Globus pallidus (tissue), 1 donor: Measurements from ENCODE around the gene MRLN.
"Not testable (repeated sequence)": the region's sequence is repeated elsewhere in the genome, so short reads cannot be mapped to it uniquely, and the experiment has no call there.

Source experiments
- DNase-seq: peaks from one replicate; pipeline ENCODE4 v3.0.0-alpha.2; 2015; ENCODE audit warnings: low spot score

The MRLN gene

DNA sequence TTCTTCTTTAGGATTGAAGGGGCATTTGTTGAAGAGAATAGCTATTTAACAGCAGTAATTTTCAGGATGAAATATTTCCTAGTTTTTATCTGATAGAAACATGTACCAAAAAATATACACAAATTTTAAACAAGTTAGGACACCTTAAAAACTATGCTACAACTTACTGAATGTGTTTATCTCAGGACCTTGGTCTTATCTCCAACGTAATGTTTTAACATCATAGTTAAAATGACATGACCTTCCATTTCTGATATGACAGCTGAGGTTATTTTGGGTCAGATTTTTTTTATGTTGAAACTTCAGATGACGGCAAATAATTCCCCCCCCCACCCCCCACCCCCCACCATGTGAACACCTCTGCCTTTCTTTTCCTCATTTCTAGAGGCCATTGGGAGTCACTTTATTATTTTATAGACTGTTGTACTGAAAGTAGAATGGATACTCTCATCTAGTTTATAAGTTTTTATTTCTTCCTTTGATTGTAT is 8.0 kb downstream of the MRLN start:
- DNase-seq: no peak

DNA sequence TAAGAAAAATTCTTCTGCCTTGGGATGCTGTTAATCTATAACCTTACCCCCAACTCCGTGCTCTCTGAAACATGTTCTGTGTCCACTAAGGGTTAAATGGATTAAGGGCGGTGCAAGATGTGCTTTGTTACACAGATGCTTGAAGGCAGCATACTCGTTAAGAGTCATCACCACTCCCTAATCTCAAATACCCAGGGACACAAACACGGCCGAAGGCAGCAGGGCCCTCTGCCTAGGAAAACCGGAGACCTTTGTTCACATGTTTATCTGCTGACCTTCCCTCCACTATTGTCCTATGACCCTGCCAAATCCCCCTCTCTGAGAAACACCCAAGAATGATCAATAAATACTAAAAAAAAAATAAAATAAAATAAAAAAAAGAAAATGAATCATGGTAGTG is 8.5 kb downstream of the MRLN start:
- DNase-seq: not testable (repeated sequence)

GRCh38 chr10:59744156-59744555 is 9.1 kb downstream of the MRLN start:
- DNase-seq: not testable (repeated sequence)

- no peak for DNase-seq
Measured at GRCh38 chr10:59741583-59741982, 11.7 kb downstream of the MRLN start.

DNA sequence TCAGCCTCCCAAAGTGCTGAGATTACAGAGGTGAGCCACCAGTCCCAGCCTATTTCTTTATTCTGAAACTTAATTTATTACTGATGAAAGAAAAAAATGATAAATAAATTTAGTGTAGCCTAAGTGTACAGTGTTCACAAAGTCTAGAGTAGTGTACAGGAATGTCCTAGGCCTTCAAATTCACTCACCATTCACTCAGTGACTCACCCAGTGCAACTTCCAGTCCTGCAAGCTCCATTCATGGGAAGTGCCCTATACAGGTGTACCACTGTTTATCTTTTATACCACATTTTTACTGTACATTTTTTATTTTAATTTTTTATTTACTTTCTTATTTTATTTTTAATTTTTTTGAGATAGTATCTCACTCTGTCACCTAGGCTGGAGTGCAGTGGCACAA is 12.2 kb downstream of the MRLN start:
- no peak for DNase-seq

- DNase-seq: no peak
Measured at GRCh38 chr10:59736749-59737148, 16.5 kb downstream of the MRLN start.

DNA sequence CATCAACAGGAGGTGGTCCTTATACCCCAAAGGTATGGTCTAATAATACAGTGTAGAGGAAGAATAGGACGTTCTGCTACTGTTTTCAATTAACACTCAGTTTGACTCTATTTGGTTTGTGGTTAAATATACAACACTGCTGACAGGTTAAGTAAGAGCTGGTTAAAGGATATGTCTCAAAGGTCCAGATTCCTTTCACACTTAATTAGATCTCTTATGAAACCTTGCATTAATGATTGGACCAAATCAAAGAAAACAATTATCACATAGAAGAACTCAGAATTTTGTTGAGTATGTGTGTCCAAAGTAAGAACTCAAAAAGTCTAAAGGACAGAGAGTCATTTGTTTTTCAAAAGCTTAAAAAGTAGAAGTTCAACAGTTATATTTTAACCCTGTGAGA is 18.0 kb downstream of the MRLN start:
- DNase-seq: no peak

- no peak for DNase-seq
Measured at GRCh38 chr10:59734014-59734462, 19.2 kb downstream of the MRLN start.

- not testable (repeated sequence) for DNase-seq
Measured at GRCh38 chr10:59733321-59734013, 19.8 kb downstream of the MRLN start.

- not testable (repeated sequence) for DNase-seq
Measured at GRCh38 chr10:59732849-59733248, 20.4 kb downstream of the MRLN start.

DNA sequence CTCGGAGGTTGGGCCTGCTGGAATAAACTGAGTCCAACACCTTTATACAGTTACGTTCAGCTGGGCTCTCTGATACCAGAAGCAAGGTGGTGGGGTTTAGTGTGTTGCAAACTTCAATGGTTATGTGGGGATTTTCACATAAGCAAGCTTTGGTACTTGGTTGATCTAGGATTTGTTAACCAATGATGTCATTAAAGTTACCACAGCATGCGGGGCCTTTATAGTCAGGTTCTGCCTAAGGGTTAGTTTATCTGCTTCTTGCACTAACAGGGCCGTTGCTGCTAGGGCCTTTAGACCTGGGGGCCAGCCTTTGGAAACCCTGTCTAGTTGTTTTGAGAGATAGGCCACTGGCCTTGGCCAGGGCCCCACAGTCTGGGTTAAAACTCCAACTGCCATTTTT is 24.1 kb downstream of the MRLN start:
- DNase-seq: not testable (repeated sequence)

DNA sequence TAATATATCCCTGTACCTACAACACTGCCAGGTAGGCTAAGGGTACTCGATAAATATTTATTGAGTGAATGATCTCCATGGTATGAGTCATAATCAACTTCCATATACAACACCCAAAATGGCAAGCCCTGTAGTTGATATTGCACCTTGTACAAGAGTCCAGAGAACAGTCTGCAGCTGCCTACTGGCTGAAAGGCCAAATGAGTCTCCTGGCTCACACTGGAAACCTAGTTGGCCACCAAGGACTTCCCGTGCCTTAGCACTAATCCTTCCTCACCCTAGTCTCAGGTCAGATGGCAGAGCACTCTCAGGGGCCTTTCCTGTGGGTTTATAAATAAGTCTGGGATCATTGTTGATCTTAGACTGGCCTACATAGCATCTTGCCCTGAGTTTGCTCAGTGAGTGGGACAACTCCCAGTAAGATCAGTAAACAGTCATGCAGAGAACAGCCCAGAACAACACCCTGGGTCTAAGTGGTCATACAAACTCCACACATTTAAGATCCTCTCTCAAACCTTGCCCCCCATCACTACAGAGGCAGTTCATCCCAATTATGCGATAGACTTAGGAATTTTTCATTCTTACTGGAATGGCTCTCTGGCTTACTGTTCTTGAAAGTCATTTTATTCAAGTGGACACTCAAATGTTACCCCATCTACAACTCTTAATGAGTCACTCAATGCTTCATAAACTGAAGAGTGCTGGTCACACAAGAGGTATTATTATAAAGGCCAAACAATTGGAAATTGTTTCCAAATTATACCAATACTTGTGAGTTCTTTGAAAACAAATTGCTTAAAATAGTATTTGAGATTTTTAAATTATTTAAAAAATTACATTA is 28.9 kb downstream of the MRLN start:
- DNase-seq: no peak

DNA sequence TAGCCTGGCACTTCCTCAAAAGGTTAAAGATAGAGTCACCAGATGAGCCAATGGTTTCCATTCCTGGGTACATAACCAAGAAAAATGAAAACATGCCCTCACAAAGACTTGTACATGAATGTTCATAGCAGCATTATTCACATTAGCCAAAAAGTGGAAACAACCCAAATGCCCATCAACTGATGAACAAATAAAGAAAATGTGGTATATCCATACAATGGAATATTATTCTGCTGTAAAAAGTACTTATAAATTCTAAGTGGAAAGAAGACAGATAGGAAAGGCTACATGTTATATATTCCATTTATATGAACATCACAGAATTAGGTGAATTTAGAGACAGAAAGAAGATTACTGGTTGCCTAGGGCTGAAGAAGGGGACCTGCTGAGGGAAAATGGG is 32.9 kb downstream of the MRLN start:
- no peak for DNase-seq

DNA sequence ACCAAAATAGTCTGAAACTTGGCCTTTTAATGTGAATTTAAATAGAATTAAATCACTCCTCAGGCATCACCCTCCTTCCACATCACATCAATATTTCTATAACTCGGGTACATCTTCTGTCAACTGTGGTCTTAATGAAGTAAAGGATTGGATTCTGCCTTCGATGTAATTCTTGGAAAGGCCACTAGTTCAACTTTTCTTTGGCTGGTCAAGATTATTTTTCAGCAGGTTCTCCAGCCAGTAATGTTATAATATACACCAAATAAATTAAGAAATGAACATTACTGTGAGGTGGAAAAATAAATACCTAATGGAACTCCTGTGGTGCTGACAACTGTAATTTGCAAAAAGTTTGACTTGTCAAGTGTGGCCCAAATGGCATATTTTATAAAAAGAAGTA is 33.9 kb downstream of the MRLN start:
- DNase-seq: no peak

GRCh38 chr10:59718257-59718656 is 35.0 kb downstream of the MRLN start:
- DNase-seq: no peak

DNA sequence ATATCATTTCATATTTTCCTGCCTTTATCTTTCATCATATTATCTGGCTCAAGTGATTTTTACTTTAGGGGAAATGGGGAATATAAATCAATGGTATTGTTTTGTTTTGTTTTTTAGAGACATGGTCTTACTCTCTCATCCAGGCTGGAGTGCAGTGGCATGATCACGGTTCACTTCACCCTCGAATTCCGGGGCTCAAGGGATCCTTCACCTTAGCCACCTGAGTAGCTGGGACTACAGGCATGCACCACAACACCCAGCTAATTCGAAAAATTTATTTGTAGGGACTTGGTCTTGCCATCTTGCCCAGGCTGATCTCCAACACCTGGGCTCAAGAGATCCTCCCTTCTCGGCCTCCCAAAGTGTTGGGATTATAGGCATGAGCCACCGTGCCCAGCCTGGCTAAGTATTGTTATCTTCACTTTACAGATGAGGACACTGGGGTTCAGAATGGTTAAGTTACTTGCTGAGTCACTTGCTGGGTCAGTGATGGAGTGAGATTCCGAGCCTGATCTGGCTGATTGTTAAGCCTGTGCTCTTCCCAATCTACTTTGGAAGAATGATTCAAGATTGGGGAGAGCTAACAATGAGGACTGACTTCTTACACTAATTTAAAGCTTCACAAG is 39.9 kb downstream of the MRLN start:
- no peak for DNase-seq

DNA sequence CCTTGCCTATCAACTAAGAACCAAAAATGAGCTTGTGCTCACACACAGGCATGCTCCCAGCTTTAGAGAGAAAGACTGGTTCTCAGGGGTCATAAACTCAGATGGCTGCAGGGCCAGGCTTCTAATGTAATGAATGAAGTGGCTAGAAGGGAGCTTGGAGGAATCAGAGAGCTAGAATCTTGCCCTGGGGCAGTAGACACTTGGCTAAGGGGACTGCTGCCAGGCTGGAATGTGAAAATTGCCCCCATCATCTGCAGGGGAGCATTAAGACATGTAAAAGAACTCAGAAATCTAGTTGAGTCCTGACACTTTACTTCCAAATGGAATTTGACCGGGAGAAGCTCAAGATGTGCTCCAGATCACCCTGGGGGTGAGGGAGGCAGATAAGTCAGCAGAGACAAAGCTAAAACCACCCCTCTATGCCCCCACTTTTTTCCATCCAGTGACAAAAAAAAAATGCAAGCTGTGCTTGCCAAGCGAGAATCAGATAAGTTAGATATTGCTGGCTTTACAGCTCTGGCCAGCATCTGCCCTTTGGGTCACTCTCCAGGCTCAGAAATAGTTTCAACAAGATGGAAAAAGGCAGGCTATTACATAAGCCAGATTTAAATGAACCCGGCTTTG is 41.3 kb downstream of the MRLN start:
- DNase-seq: no peak

DNA sequence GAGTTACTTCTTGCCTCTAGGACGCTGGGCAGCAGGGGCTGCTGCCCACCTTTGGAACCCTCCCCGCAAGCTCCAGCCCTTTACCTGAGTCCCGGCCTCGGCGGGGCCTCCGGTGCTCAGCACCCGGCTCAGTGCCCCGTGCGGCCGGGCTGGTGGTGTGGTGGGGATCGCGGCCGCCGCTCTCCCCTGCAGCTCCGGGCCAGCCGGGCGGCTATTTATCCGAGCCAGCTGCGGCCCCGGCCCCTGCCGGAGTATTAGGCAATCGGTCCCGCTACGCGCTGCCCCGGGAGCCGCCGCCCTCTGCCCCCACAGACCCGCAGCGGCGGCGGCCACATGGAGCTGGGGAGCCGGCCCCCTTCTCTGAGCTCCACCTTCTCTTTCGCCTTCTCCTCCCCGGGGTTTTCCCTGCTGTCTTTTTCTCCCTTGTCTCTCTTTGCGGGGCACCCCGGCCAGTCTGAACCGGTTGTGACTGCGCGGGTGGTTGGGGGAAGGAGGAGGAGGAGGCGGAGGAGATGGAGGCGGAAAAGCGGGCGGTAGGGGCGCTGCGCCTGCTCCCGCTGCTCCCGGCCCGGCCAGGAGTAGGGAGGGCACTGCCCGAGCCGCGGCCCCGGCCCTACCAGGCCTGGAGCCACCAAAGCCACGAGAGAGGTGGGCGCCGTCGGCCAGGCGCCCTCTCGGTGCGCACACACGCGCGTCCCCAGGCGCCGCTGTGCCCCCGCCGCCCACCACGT is 43.7 kb downstream of the MRLN start, which contains the start of gene SLC16A9:
SLC16A9 (minus strand) TSS at position 456 of the 731 bp plus-strand sequence. CDS start 25,559 bp downstream, outside the sequence.
- peak; percentile 79 for DNase-seq

- peak; percentile 20 for DNase-seq
Measured at GRCh38 chr10:59708816-59709394, 44.4 kb downstream of the MRLN start.

- no peak for DNase-seq
Measured at GRCh38 chr10:59706851-59707797, 46.1 kb downstream of the MRLN start.
